Trophoblast cell (in vitro differentiated cells and primary cell): ENCODE measurements around the gene STAB2.

Source experiments
- DNase-seq, 2 donors: peaks; one replicate each; pipeline ENCODE4 v3.0.0-alpha.2; 2016
- H2AFZ ChIP-seq: 2 replicates; pipeline ENCODE4 v1.6.1; 2013; ENCODE audit warnings: low read length, moderate library complexity, mild to moderate bottlenecking; ENCODE audit not compliant: insufficient read depth, poor library complexity
- H2AK5ac ChIP-seq: 2 replicates; pipeline ENCODE4 v1.6.1; 2013; ENCODE audit warnings: mild to moderate bottlenecking, low read length
- H2BK120ac ChIP-seq: 2 replicates; pipeline ENCODE4 v1.6.1; 2013; ENCODE audit warnings: low read length, mild to moderate bottlenecking, moderate library complexity; ENCODE audit not compliant: insufficient read depth, poor library complexity
- H2BK12ac ChIP-seq: 2 replicates; pipeline ENCODE4 v1.6.1; 2013; ENCODE audit warnings: mild to moderate bottlenecking, low read length, moderate library complexity
- H2BK5ac ChIP-seq: 2 replicates; pipeline ENCODE4 v1.6.1; 2013; ENCODE audit warnings: low read length, low read depth, moderate library complexity, mild to moderate bottlenecking; ENCODE audit not compliant: poor library complexity
- H3K14ac ChIP-seq: 2 replicates; pipeline ENCODE4 v1.6.1; 2013; ENCODE audit warnings: mild to moderate bottlenecking, low read length
- H3K18ac ChIP-seq: 2 replicates; pipeline ENCODE4 v1.6.1; 2013; ENCODE audit warnings: mild to moderate bottlenecking, low read length
- H3K23ac ChIP-seq: 2 replicates; pipeline ENCODE4 v1.6.1; 2013; ENCODE audit warnings: low read length
- H3K27ac ChIP-seq: 2 replicates; pipeline ENCODE4 v1.5.1; 2013; ENCODE audit warnings: low read depth, mild to moderate bottlenecking, inconsistent platforms, low read length, moderate library complexity
- H3K27me3 ChIP-seq: 2 replicates; pipeline ENCODE4 v1.6.1; 2013; ENCODE audit warnings: inconsistent platforms, mild to moderate bottlenecking, low read length, moderate library complexity; ENCODE audit not compliant: insufficient read depth
- H3K36me3 ChIP-seq, 2 experiments: 1 replicate in 1 of 2; 2 replicates in 1 of 2; pipeline ENCODE4 v1.6.1; 2013; ENCODE audit warnings: low read length in 2 of 2, mild to moderate bottlenecking in 2 of 2, moderate library complexity in 1 of 2; ENCODE audit not compliant: insufficient read depth in 2 of 2, control insufficient read depth in 1 of 2
- H3K4ac ChIP-seq: 2 replicates; pipeline ENCODE4 v1.6.1; 2013; ENCODE audit warnings: low read depth, mild to moderate bottlenecking, low read length, moderate library complexity
- H3K4me1 ChIP-seq, 2 experiments: 1 replicate in 1 of 2; 2 replicates in 1 of 2; pipeline ENCODE4 v1.6.1; 2013; ENCODE audit warnings: low read length in 2 of 2, mild to moderate bottlenecking in 2 of 2, moderate library complexity in 1 of 2; ENCODE audit not compliant: insufficient read depth in 2 of 2, control insufficient read depth in 1 of 2
- H3K4me2 ChIP-seq: 2 replicates; pipeline ENCODE4 v1.6.1; 2013; ENCODE audit warnings: inconsistent platforms, mild to moderate bottlenecking, low read length, moderate library complexity
- H3K4me3 ChIP-seq: 2 replicates; pipeline ENCODE4 v1.5.1; 2013; ENCODE audit warnings: mild to moderate bottlenecking, low read depth, low read length, inconsistent platforms
- H3K79me1 ChIP-seq: one replicate; pipeline ENCODE4 v1.6.1; 2013; ENCODE audit warnings: low read length
- H3K79me2 ChIP-seq: 2 replicates; pipeline ENCODE4 v1.6.1; 2013; ENCODE audit warnings: low read length, mild to moderate bottlenecking; ENCODE audit not compliant: control insufficient read depth, insufficient read depth, poor library complexity
- H3K9ac ChIP-seq: 2 replicates; pipeline ENCODE4 v1.6.1; 2013; ENCODE audit warnings: mild to moderate bottlenecking, low read length
- H3K9me3 ChIP-seq: 2 replicates; pipeline ENCODE4 v1.6.1; 2013; ENCODE audit warnings: low read depth, mild to moderate bottlenecking, control low read depth, inconsistent platforms, low read length; ENCODE audit not compliant: insufficient read depth
- H4K12ac ChIP-seq: 2 replicates; pipeline ENCODE4 v1.6.1; 2013; ENCODE audit warnings: low read depth, mild to moderate bottlenecking, low read length, moderate library complexity
- H4K8ac ChIP-seq: 2 replicates; pipeline ENCODE4 v1.6.1; 2013; ENCODE audit warnings: low read depth, mild to moderate bottlenecking, low read length, moderate library complexity
- H4K91ac ChIP-seq: one replicate; pipeline ENCODE4 v1.6.1; 2013; ENCODE audit warnings: low read depth, mild to moderate bottlenecking, low read length, moderate library complexity
- WGBS: extraction: QIAGEN DNeasy Blood & Tissue Kit; methylation state at CpG from one replicate; pipeline ENCODE4 v1.1.7; 2013; ENCODE audit warnings: missing lambda C conversion rate; ENCODE audit not compliant: insufficient read length, insufficient coverage; ENCODE audit errors: extremely low coverage; 5-methylcytosine and 5-hydroxymethylcytosine counted together

Gene STAB2

DNA sequence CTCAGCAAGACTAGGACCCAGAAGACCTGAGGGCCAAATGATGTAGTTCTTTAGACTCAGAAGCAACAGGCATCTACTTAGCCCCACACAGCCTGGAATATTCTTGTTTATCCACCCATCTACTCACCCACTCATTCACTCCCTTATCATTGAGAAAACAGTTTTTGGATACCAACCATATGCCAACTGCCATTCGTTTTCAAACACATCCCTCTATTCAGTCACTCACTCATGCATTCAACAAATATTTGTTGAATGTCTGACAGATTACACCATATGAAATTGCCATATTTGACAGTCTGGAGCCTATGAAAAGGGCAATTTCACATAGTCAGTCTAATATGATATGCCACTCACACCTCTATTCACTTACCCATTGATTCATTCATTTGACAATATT lies 150.8 kb downstream of the STAB2 start:
- Histone ChIP-seq H2BK120ac (no peak overlapping the region), H3K4ac (no peak overlapping the region), H3K27ac (no peak overlapping the region), H2BK5ac (no peak overlapping the region), H2AFZ (no peak overlapping the region), H3K4me2 (no peak overlapping the region), H3K79me2 (no peaks in the 10 kb centered on the region), H4K8ac (no peak overlapping the region), H3K18ac (no peak overlapping the region), H4K12ac (no peak overlapping the region), H2AK5ac (no peak overlapping the region), H4K91ac (no peak overlapping the region), H3K23ac (no peak overlapping the region), H2BK12ac (no peak overlapping the region), H3K79me1 (no peaks in the 10 kb centered on the region), H3K36me3 (no peaks in the 10 kb centered on the region), H3K9me3 (peaks cover 1% of the 10 kb centered on the region), H3K4me1 (no peaks in the 10 kb centered on the region), H3K9ac (no peak overlapping the region), H3K27me3 (no peaks in the 10 kb centered on the region), H3K4me3 (no peak overlapping the region), H3K14ac (no peak overlapping the region)
- DNase-seq: peak in 1 of 2 donors; percentile 21
- WGBS: no CpG with 5 or more reads among the region's 1 CpG

DNA sequence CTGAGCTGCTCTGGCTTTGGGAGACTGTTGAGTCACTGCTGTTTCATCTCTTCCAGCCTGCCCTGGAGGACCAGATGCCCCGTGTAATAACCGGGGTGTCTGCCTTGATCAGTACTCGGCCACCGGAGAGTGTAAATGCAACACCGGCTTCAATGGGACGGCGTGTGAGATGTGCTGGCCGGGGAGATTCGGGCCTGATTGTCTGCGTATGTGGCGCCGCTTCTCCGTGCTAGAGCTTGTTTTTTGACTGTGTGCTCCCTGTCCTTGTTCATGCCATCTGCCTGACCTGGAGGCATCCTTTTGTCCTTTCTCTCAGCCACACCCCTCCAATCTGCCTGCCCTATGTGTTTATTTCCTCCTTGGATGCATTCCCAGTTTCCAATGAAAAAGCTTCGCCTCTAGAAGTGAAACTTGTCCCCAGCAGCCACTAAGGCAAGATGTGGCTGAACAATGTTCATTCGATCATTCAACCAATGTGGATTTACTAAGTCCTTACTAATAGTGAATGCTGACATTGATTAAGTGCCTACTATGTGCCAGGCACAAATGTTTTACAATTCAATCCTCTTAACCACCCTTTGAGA lies 155.4 kb downstream of the STAB2 start:
- no peak overlapping the region for H2AFZ ChIP-seq
- H3K4ac ChIP-seq: no peak overlapping the region
- H4K12ac ChIP-seq: no peak overlapping the region
- H2BK5ac ChIP-seq: no peak overlapping the region
- WGBS: no CpG with 5 or more reads among the region's 15 CpGs
- H3K9me3 ChIP-seq: peaks cover 2% of the 10 kb centered on the region
- H3K18ac ChIP-seq: no peak overlapping the region
- no peaks in the 10 kb centered on the region for H3K4me1 ChIP-seq
- no peak overlapping the region for H3K23ac ChIP-seq
- H3K79me1 ChIP-seq: no peaks in the 10 kb centered on the region
- no peak overlapping the region for H3K14ac ChIP-seq
- H3K27ac ChIP-seq: no peak overlapping the region
- no peak overlapping the region for H3K4me2 ChIP-seq
- no peak overlapping the region for H4K8ac ChIP-seq
- H3K79me2 ChIP-seq: no peaks in the 10 kb centered on the region
- no peak overlapping the region for H3K4me3 ChIP-seq
- H3K27me3 ChIP-seq: no peaks in the 10 kb centered on the region
- no peak overlapping the region for H3K9ac ChIP-seq
- no peak overlapping the region for H2AK5ac ChIP-seq
- H2BK120ac ChIP-seq: no peak overlapping the region
- H2BK12ac ChIP-seq: no peak overlapping the region
- no peak overlapping the region for H4K91ac ChIP-seq
- no peak for DNase-seq
- H3K36me3 ChIP-seq: no peaks in the 10 kb centered on the region

DNA sequence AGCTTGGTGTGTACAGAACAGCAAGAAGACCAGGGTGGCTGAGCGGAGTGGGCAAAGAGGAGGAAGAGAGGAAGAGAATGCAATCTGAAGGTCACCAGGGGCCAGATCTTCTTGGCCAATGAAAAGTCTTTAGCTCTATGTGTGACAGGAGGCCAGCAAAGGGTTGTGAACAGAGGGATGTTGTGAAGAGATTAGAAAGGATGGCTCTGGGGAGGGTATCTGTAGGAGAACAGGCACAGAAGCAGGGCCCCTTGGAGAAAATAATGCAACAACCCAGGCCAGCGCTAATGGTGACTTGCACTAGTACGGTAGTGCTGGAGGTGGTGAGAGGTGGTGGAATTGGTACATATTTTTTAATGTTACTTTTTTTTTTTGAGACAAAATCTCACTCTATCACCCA lies 156.7 kb downstream of the STAB2 start:
- H3K79me1 ChIP-seq: no peaks in the 10 kb centered on the region
- H3K4me1 ChIP-seq: peaks cover under 1 to 6% of the 10 kb centered on the region in 2 experiments
- WGBS: no CpG with 5 or more reads among the region's 3 CpGs
- H3K14ac ChIP-seq: no peak overlapping the region
- H2AFZ ChIP-seq: no peak overlapping the region
- no peak overlapping the region for H3K4ac ChIP-seq
- H2BK5ac ChIP-seq: no peak overlapping the region
- no peak overlapping the region for H3K4me2 ChIP-seq
- H3K27me3 ChIP-seq: no peaks in the 10 kb centered on the region
- H3K23ac ChIP-seq: no peak overlapping the region
- no peaks in the 10 kb centered on the region for H3K79me2 ChIP-seq
- H3K27ac ChIP-seq: no peak overlapping the region
- H2BK12ac ChIP-seq: no peak overlapping the region
- H3K9me3 ChIP-seq: peaks cover 2% of the 10 kb centered on the region
- H2BK120ac ChIP-seq: no peak overlapping the region
- no peak overlapping the region for H4K91ac ChIP-seq
- H2AK5ac ChIP-seq: no peak overlapping the region
- no peak overlapping the region for H4K12ac ChIP-seq
- no peaks in the 10 kb centered on the region for H3K36me3 ChIP-seq
- H4K8ac ChIP-seq: no peak overlapping the region
- no peak overlapping the region for H3K18ac ChIP-seq
- no peak overlapping the region for H3K4me3 ChIP-seq
- no peak for DNase-seq
- no peak overlapping the region for H3K9ac ChIP-seq

- Histone ChIP-seq H3K4me3 (no peak overlapping the region), H3K18ac (no peak overlapping the region), H3K36me3 (no peaks in the 10 kb centered on the region), H2BK12ac (no peak overlapping the region), H2BK5ac (no peak overlapping the region), H3K27me3 (no peaks in the 10 kb centered on the region), H4K8ac (no peak overlapping the region), H3K14ac (no peak overlapping the region), H3K79me2 (no peaks in the 10 kb centered on the region), H3K79me1 (no peaks in the 10 kb centered on the region), H3K4ac (no peak overlapping the region), H4K12ac (no peak overlapping the region), H4K91ac (no peak overlapping the region), H2AK5ac (no peak overlapping the region), H3K9ac (no peak overlapping the region), H3K9me3 (peaks cover 2% of the 10 kb centered on the region), H3K27ac (no peak overlapping the region), H2BK120ac (no peak overlapping the region), H3K23ac (no peak overlapping the region), H3K4me2 (no peak overlapping the region), H2AFZ (no peak overlapping the region), H3K4me1 (peaks cover 2 to 7% of the 10 kb centered on the region in 2 experiments)
- WGBS: no CpG with 5 or more reads among the region's 2 CpGs
- no peak for DNase-seq
Measured at GRCh38 chr12:103745962-103746361, 158.9 kb downstream of the STAB2 start.
